H1 (cell line): ENCODE results near the gene SPTBN1. TPM values are rescaled to one million over a fixed set of nuclear protein-coding genes. Genes with fewer than 3 reads are reported as not detected.

ENCODE experiments used
- CTCF ChIA-PET: fragments of 300-600 bp; sonication (Branson Sonifier 250); formaldehyde crosslinking; loops from one replicate; lab custom pipeline; 2021; ENCODE audit not compliant: partially characterized antibody; lab: Charles Lee
- POLR2A ChIA-PET: fragments of 300-600 bp; sonication (Branson Sonifier 250); formaldehyde crosslinking; loops from one replicate; lab custom pipeline; 2021; ENCODE audit warnings: inconsistent platforms; ENCODE audit not compliant: partially characterized antibody; lab: Charles Lee
- DNase-seq, 2 experiments: peaks; one replicate each; pipeline versions ENCODE4 v3.0.0 to v3.0.0-alpha.2; 2010 to 2022; ENCODE audit warnings: low spot score in 2 of 2, low read depth in 1 of 2, mixed read lengths in 1 of 2
- FAIRE-seq: peaks from 2 replicates; lab custom pipeline; 2011; peaks lifted over from hg19 to GRCh38; lab: Jason Lieb, UNC
- H2AFZ ChIP-seq: 2 replicates; pipeline ENCODE4 v1.8.1; 2012; ENCODE audit warnings: low read length, inconsistent platforms
- H2AK5ac ChIP-seq: 2 replicates; pipeline ENCODE4 v1.6.1; 2013; ENCODE audit warnings: low read depth, low read length
- H2BK120ac ChIP-seq: replicated peaks from 2 replicates; pipeline ENCODE3; 2013; ENCODE audit warnings: low read depth, low read length, inconsistent platforms
- H2BK12ac ChIP-seq: 2 replicates; pipeline ENCODE4 v1.6.1; 2013; ENCODE audit warnings: low read depth, low read length
- H2BK15ac ChIP-seq: 2 replicates; pipeline ENCODE4 v1.6.1; 2013; ENCODE audit warnings: low read length
- H2BK20ac ChIP-seq: 2 replicates; pipeline ENCODE4 v1.6.1; 2013; ENCODE audit warnings: low read length
- H2BK5ac ChIP-seq: 2 replicates; pipeline ENCODE4 v1.6.1; 2013; ENCODE audit warnings: low read depth, low read length
- H3K14ac ChIP-seq: 2 replicates; pipeline ENCODE4 v1.6.1; 2013; ENCODE audit warnings: inconsistent platforms; ENCODE audit not compliant: insufficient read length
- H3K18ac ChIP-seq: 2 replicates; pipeline ENCODE4 v1.6.1; 2013; ENCODE audit warnings: low read length; ENCODE audit errors: extremely low read depth
- H3K23ac ChIP-seq: 2 replicates; pipeline ENCODE4 v1.6.1; 2013; ENCODE audit warnings: inconsistent platforms; ENCODE audit not compliant: insufficient read length
- H3K23me2 ChIP-seq: 2 replicates; pipeline ENCODE4 v1.6.1; 2013; ENCODE audit warnings: low read depth, low read length
- H3K27ac ChIP-seq: 2 replicates; pipeline ENCODE4 v1.6.1; 2011; ENCODE audit warnings: low read depth, low read length, inconsistent platforms
- H3K27me3 ChIP-seq, 4 experiments: replicated peaks in 1 of 4; 1 replicate in 1 of 4; 2 replicates in 3 of 4; pipeline versions ENCODE4 v1.6.1 to v1.8.1; 2011 to 2013; ENCODE audit warnings: low read length in 3 of 4, mild to moderate bottlenecking in 3 of 4, inconsistent platforms in 2 of 4, mixed read lengths in 2 of 4, moderate library complexity in 1 of 4; ENCODE audit not compliant: control insufficient read depth in 3 of 4, insufficient read depth in 3 of 4; ENCODE audit errors: extremely low read depth in 1 of 4
- H3K36me3 ChIP-seq, 4 experiments: 2 replicates each; pipeline versions ENCODE4 v1.6.1 to v1.8.1; 2011 to 2013; ENCODE audit warnings: mild to moderate bottlenecking in 4 of 4, low read length in 3 of 4, moderate library complexity in 2 of 4, control low read depth in 1 of 4, inconsistent platforms in 1 of 4; ENCODE audit not compliant: insufficient read depth in 4 of 4, control insufficient read depth in 2 of 4
- H3K4ac ChIP-seq: replicated peaks from 2 replicates; pipeline ENCODE3; 2013; ENCODE audit warnings: low read length, low read depth, mixed read lengths, inconsistent platforms; ENCODE audit not compliant: insufficient read length
- H3K4me1 ChIP-seq, 4 experiments: replicated peaks in 1 of 4; 1 replicate in 1 of 4; 2 replicates in 3 of 4; pipeline versions ENCODE4 v1.6.1 to v1.8.1; 2011 to 2013; ENCODE audit warnings: low read length in 3 of 4, inconsistent platforms in 2 of 4, mixed read lengths in 1 of 4; ENCODE audit not compliant: insufficient read depth in 4 of 4, control insufficient read depth in 3 of 4
- H3K4me2 ChIP-seq, 2 experiments: 2 replicates each; pipeline versions ENCODE4 v1.6.1 to v1.8.1; 2011 to 2013; ENCODE audit warnings: low read depth in 2 of 2, low read length in 2 of 2, control low read depth in 1 of 2, inconsistent platforms in 1 of 2, mild to moderate bottlenecking in 1 of 2; ENCODE audit not compliant: insufficient read depth in 1 of 2
- H3K4me3 ChIP-seq, 4 experiments: fragments of 200-600, 300-600 bp in 1 of 4; sonication (generic), shearing (Covaris generic), sonication (Bioruptor Twin) in 1 of 4; 2 replicates each; pipeline versions ENCODE4 v1.5.1 to v1.8.1; 2011 to 2016; ENCODE audit warnings: low read length in 4 of 4, low read depth in 3 of 4, control low read depth in 2 of 4, inconsistent platforms in 2 of 4, mild to moderate bottlenecking in 2 of 4, mixed read lengths in 1 of 4, moderate library complexity in 1 of 4; ENCODE audit not compliant: insufficient read depth in 2 of 4; ENCODE audit errors: extremely low read depth in 1 of 4
- H3K56ac ChIP-seq: replicated peaks from 2 replicates; pipeline ENCODE3; 2013; ENCODE audit warnings: low read depth, mild to moderate bottlenecking, mixed read lengths, low read length, inconsistent platforms; ENCODE audit not compliant: insufficient read length
- H3K79me1 ChIP-seq: 2 replicates; pipeline ENCODE4 v1.6.1; 2013; ENCODE audit warnings: low read depth, low read length, control low read depth
- H3K79me2 ChIP-seq, 2 experiments: 2 replicates each; pipeline versions ENCODE4 v1.6.1 to v1.8.1; 2012 to 2013; ENCODE audit warnings: low read length in 2 of 2, mild to moderate bottlenecking in 2 of 2, inconsistent platforms in 1 of 2; ENCODE audit not compliant: insufficient read depth in 2 of 2, control insufficient read depth in 1 of 2
- H3K9ac ChIP-seq, 4 experiments: replicated peaks in 1 of 4; 1 replicate in 1 of 4; 2 replicates in 3 of 4; pipeline versions ENCODE4 v1.6.1 to v1.8.1; 2011 to 2013; ENCODE audit warnings: low read depth in 3 of 4, low read length in 3 of 4, control low read depth in 2 of 4, mild to moderate bottlenecking in 2 of 4, moderate library complexity in 2 of 4, inconsistent platforms in 1 of 4; ENCODE audit errors: extremely low read depth in 1 of 4
- H3K9me3 ChIP-seq, 2 experiments: 2 replicates each; pipeline versions ENCODE4 v1.6.1 to v1.8.1; 2012 to 2013; ENCODE audit warnings: mild to moderate bottlenecking in 2 of 2, moderate library complexity in 2 of 2, control low read depth in 1 of 2, inconsistent platforms in 1 of 2, low read depth in 1 of 2, low read length in 1 of 2, mixed read lengths in 1 of 2; ENCODE audit not compliant: insufficient read depth in 2 of 2
- H4K20me1 ChIP-seq, 2 experiments: replicated peaks in 1 of 2; 2 replicates each; pipeline versions ENCODE3 to v1.8.1; 2011 to 2013; ENCODE audit warnings: inconsistent platforms in 2 of 2, low read length in 2 of 2, mild to moderate bottlenecking in 1 of 2; ENCODE audit not compliant: insufficient read depth in 2 of 2, control insufficient read depth in 1 of 2
- H4K5ac ChIP-seq: 2 replicates; pipeline ENCODE4 v1.6.1; 2013; ENCODE audit warnings: low read length, low read depth, mixed read lengths, inconsistent platforms; ENCODE audit not compliant: insufficient read length
- H4K8ac ChIP-seq: 2 replicates; pipeline ENCODE4 v1.8.0; 2013; ENCODE audit warnings: mild to moderate bottlenecking, moderate library complexity, low read length, inconsistent platforms; ENCODE audit not compliant: insufficient read depth; ENCODE audit errors: extremely low read depth
- H4K91ac ChIP-seq: replicated peaks from 2 replicates; pipeline ENCODE3; 2013; ENCODE audit warnings: low read length, mixed read lengths, inconsistent platforms; ENCODE audit not compliant: insufficient read length
- POLR2AphosphoS5 ChIP-seq: IDR thresholded peaks from 2 replicates; pipeline ENCODE4 v1.6.1; 2011; ENCODE audit warnings: low read depth, low read length
- RFX5 ChIP-seq: IDR thresholded peaks from 2 replicates; pipeline ENCODE4 v1.6.1; 2011; ENCODE audit warnings: low read depth, low read length, improper control_type of control experiment, borderline replicate concordance
- SIN3A ChIP-seq, 2 experiments: IDR thresholded peaks in 1 of 2; conservative IDR thresholded peaks in 1 of 2; 2 replicates each; pipeline ENCODE4 v1.6.1; 2011 to 2012; ENCODE audit warnings: low read length in 2 of 2, improper control_type of control experiment in 1 of 2, low read depth in 1 of 2, mild to moderate bottlenecking in 1 of 2
- SP1 ChIP-seq: IDR thresholded peaks from 2 replicates; pipeline ENCODE4 v1.6.1; 2011; ENCODE audit warnings: low read depth, low read length
- WGBS, 2 experiments: shearing (Covaris generic) in 1 of 2; methylation state at CpG; one replicate each; pipeline versions ENCODE4 v1.1.6 to v1.1.7; 2013 to 2015; ENCODE audit warnings: low lambda C conversion rate in 2 of 2, mixed read lengths in 2 of 2, inconsistent platforms in 1 of 2, low coverage in 1 of 2, missing lambda C conversion rate in 1 of 2; ENCODE audit not compliant: insufficient replicate concordance in 2 of 2, insufficient coverage in 1 of 2, insufficient read length in 1 of 2; ENCODE audit errors: extremely low coverage in 1 of 2, missing lambda C conversion rate in 1 of 2; 5-methylcytosine and 5-hydroxymethylcytosine counted together
- polyA plus RNA-seq, 7 experiments: library from polyadenylated mRNA; depleted of rRNA in 3 of 7; stranded (reverse) in 5 of 7; unstranded in 2 of 7; fragments of >200 nt in 5 of 7; fragments of 200-250 nt in 2 of 7; gene quantifications; 1 replicate in 5 of 7; 2 replicates in 1 of 7; 4 replicates in 1 of 7; pipeline versions ENCODE4 v1.2.1 to v1.2.3, GENCODE V29; 2011 to 2013; ENCODE audit warnings: missing spikeins in 2 of 7, mixed read lengths in 2 of 7
- total RNA-seq: library from RNA; stranded (reverse); fragmentation: NEBNext Ultra II Directional; extraction: Animal tissue kit (Norgen Biotek cat#: 25700); gene quantifications from 2 replicates; pipeline ENCODE4 v1.2.1, GENCODE V29; 2021

Gene SPTBN1
- total and polyA plus RNA-seq, 2 of the 8 experiments (the other 6 are each of a cell fraction or from before 2014, with no cell fraction given), result 31.8 to 180 TPM

GRCh38 chr2:54594048-54594447 is 137.9 kb downstream of the SPTBN1 start:
- H4K5ac ChIP-seq, result no peak overlapping the region
- H3K36me3 ChIP-seq, result peaks cover 0 to 6% (median 1%) of the 10 kb centered on the region in 4 experiments; a peak in 4 of 8 replicates
- CTCF ChIA-PET, result interaction anchor here (0.8 to 1.9 kb wide), 4 partner anchors 11 to 70 kb away, joined by 3 to 6 read pairs (median 4); no protein-coding TSS in a partner anchor
- no peak overlapping the region for H2AK5ac ChIP-seq
- no peak overlapping the region for H2BK120ac ChIP-seq
- no peak for DNase-seq
- H4K91ac ChIP-seq, result no peak overlapping the region
- no peak overlapping the region for H2BK20ac ChIP-seq
- TF ChIP-seq SP1 (no peak), POLR2AphosphoS5 (no peak), SIN3A (conservative IDR thresholded peaks at IDR 0.05 in 1 of 2, IDR thresholded peaks at IDR 0.05 in 1 of 2; ENCODE audit: low read depth in 1 of 2, low read length in 2 of 2) (no peak), RFX5 (no peak)
- no peak overlapping the region for H3K27ac ChIP-seq
- H3K4me1 ChIP-seq, result peaks cover 0 to 10% (median 4%) of the 10 kb centered on the region in 4 experiments; a peak in 4 of 7 replicates
- H3K79me1 ChIP-seq, result peaks cover 21% of the 10 kb centered on the region
- no peak overlapping the region for H3K4ac ChIP-seq
- H2BK15ac ChIP-seq, result no peak overlapping the region
- no peak overlapping the region for H2BK5ac ChIP-seq
- H3K14ac ChIP-seq, result no peak overlapping the region
- H3K27me3 ChIP-seq, result no peaks in the 10 kb centered on the region
- 84% methylated on average over 4 of the region's 4 CpGs; no CpG with 5 or more reads in 1 of the 2 experiments for WGBS, 2 experiments
- no peak overlapping the region for H3K4me2 ChIP-seq
- no peak overlapping the region for H3K9ac ChIP-seq
- H3K18ac ChIP-seq, result no peak overlapping the region
- no peak overlapping the region for H4K8ac ChIP-seq
- no peaks in the 10 kb centered on the region for H3K9me3 ChIP-seq
- POLR2A ChIA-PET, result interaction anchor here (1.1 to 2.3 kb wide), 2 partner anchors 35 to 36 kb away, joined by 5 to 8 read pairs; no protein-coding TSS in a partner anchor
- no peak overlapping the region for H3K23ac ChIP-seq
- no peak overlapping the region for H3K4me3 ChIP-seq
- H2AFZ ChIP-seq, result no peak overlapping the region
- H3K79me2 ChIP-seq, result peaks cover 0 to 96% of the 10 kb centered on the region in 2 experiments; a peak in 3 of 4 replicates
- H2BK12ac ChIP-seq, result no peak overlapping the region
- FAIRE-seq, result no peak
- peaks cover 9 to 19% of the 10 kb centered on the region in 2 experiments for H4K20me1 ChIP-seq
- no peak overlapping the region for H3K56ac ChIP-seq
- no peaks in the 10 kb centered on the region for H3K23me2 ChIP-seq
